ENCODE measurements around the gene SULT4A1.

- TF ChIP-seq CTCF (IDR thresholded peaks at IDR 0.05) (no peak), POLR2A (IDR thresholded peaks at IDR 0.05) (no peak)
Measured at GRCh38 chr22:43776081-43776670, 86.1 kb downstream of the SULT4A1 start.

All from body of pancreas (tissue), 4 donors.